ENCODE measurements around the gene ABI3BP.

ABI3BP gene

DNA sequence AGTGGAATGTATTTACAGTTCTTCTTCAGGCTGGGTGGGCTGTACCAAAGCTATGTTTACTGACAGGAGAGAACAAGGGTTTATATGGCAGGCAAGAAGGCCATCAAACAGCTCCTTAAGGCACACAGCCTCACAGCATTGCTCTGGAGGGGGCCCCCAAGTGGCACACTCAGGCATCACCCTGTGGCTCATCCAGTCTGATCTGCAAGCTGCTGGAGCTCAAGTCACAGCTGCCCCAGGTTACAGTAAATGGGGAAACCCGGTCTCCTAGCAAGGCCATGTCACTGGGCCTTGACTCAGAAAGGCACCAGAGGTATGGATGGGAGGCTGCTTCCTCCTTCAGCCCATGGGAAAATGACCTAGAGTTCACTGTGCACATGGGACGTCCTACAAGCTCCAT, 216.5 kb downstream of the ABI3BP start:
- TF ChIP-seq, protein P1, sequence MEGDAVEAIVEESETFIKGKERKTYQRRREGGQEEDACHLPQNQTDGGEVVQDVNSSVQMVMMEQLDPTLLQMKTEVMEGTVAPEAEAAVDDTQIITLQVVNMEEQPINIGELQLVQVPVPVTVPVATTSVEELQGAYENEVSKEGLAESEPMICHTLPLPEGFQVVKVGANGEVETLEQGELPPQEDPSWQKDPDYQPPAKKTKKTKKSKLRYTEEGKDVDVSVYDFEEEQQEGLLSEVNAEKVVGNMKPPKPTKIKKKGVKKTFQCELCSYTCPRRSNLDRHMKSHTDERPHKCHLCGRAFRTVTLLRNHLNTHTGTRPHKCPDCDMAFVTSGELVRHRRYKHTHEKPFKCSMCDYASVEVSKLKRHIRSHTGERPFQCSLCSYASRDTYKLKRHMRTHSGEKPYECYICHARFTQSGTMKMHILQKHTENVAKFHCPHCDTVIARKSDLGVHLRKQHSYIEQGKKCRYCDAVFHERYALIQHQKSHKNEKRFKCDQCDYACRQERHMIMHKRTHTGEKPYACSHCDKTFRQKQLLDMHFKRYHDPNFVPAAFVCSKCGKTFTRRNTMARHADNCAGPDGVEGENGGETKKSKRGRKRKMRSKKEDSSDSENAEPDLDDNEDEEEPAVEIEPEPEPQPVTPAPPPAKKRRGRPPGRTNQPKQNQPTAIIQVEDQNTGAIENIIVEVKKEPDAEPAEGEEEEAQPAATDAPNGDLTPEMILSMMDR (IDR thresholded peaks at IDR 0.05; ENCODE audit: control insufficient read depth, extremely low read depth, insufficient read depth): no peak
- no peak for DNase-seq (ENCODE audit: low read depth)
- H3K4me3 ChIP-seq (ENCODE audit: low read depth, low read length): no peak overlapping the region

DNA sequence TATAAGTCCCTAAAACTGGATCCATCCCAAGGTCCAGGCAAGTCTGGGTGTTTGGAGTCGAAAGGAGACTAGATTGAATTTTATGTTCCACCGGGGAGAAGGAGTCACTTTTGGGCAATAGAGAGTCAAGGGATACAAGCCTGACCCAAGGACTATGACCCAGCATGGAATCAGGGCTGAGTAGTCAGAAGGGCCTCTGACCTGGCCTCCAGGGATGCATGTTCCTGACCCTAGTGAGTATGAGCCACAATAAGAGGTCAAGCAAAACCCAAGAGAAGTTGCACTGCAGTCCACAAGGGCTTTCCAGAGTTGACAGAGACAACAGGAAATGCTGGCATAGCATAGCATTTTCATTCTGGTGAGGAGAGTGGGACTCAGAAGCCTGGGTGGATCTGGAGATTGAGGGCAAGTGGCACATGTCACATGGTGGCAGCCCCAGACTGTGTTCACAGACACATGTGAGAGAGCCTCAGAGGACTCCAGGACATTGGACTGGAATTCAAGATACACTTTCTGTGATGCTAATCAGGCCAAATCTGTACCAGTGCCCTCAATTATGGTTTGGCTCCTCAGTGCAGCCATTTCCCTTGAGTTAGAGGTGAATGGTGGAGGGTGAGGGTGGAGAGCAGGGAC, 217.0 kb downstream of the ABI3BP start:
- TF ChIP-seq, protein P1 (IDR thresholded peaks at IDR 0.05; ENCODE audit: control insufficient read depth, extremely low read depth, insufficient read depth): no peak
- H3K4me3 ChIP-seq (ENCODE audit: low read depth, low read length): no peak overlapping the region
- DNase-seq (ENCODE audit: low read depth): no peak

DNA sequence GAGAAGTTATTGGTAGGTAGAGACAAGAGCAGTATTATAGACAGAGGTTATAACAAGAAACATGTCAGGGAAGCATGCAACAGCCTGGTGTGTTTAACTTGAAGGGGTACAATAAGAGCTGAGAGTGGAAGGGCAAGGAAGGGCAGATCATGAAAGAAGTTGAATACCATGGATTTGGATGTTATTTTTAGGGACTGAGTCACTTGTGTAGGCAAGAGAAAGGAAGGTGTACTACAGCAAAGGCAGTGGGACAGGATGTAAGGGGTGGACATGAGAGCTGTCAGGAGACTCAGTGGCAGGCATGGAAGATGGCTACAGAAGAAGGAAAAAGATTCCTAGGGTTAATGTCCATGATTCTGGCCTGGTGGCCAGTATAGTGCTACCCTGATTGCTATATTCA, 217.6 kb downstream of the ABI3BP start:
- H3K4me3 ChIP-seq (ENCODE audit: low read depth, low read length): no peak overlapping the region
- TF ChIP-seq, protein P1 (IDR thresholded peaks at IDR 0.05; ENCODE audit: control insufficient read depth, extremely low read depth, insufficient read depth): no peak

GRCh38 chr3:100775226-100775625, 218.0 kb downstream of the ABI3BP start:
- no peak overlapping the region for H3K4me3 ChIP-seq (ENCODE audit: low read depth, low read length)
- TF ChIP-seq, protein P1 (IDR thresholded peaks at IDR 0.05; ENCODE audit: control insufficient read depth, extremely low read depth, insufficient read depth): no peak
- no peak for DNase-seq (ENCODE audit: low read depth)

More for the DNA sequence above, 217.6 kb downstream of the ABI3BP start:
- DNase-seq (ENCODE audit: low read depth): no peak

GRCh38 chr3:100769693-100770092, 223.5 kb downstream of the ABI3BP start:
- no peak for DNase-seq (ENCODE audit: low read depth)
- no peak overlapping the region for H3K4me3 ChIP-seq (ENCODE audit: low read depth, low read length)

DNA sequence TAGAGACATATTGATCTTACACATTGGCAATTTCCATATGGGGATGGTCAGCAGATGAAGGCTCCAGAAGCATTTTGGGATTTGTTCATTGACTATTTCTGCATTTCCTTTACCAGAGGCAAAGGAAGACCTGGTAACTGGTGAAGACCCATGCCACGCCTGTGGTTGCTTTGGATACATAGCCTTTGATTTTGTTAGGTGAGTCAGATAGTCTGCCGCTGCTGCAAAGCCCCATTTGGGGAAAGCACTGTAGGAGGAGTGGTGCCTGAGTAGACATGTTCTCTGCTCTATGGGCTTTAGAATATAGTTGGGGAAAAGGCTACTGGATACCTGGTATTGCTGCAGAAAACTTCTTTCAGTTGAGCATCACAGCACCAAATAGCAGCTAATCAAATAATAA, 227.2 kb downstream of the ABI3BP start:
- DNase-seq (ENCODE audit: low read depth): no peak
- no peak overlapping the region for H3K4me3 ChIP-seq (ENCODE audit: low read depth, low read length)
- TF ChIP-seq, protein P1 (IDR thresholded peaks at IDR 0.05; ENCODE audit: control insufficient read depth, extremely low read depth, insufficient read depth): no peak

More at GRCh38 chr3:100769693-100770092, 223.5 kb downstream of the ABI3BP start:
- TF ChIP-seq, protein P1 (IDR thresholded peaks at IDR 0.05; ENCODE audit: control insufficient read depth, extremely low read depth, insufficient read depth): no peak

GRCh38 chr3:100765437-100765975, 227.7 kb downstream of the ABI3BP start:
- TF ChIP-seq, protein P1 (IDR thresholded peaks at IDR 0.05; ENCODE audit: control insufficient read depth, extremely low read depth, insufficient read depth): no peak
- no peak for DNase-seq (ENCODE audit: low read depth)
- no peak overlapping the region for H3K4me3 ChIP-seq (ENCODE audit: low read depth, low read length)
